ENCODE measurements around the gene CHD9NB.

The CHD9NB gene

GRCh38 chr16:53052519-53053501 is at the start of gene CHD9NB:
CHD9NB (minus strand) TSS chr16:53052897; CDS start chr16:53044158, 8,739 bp downstream.
- no peak for DNase-seq

DNA sequence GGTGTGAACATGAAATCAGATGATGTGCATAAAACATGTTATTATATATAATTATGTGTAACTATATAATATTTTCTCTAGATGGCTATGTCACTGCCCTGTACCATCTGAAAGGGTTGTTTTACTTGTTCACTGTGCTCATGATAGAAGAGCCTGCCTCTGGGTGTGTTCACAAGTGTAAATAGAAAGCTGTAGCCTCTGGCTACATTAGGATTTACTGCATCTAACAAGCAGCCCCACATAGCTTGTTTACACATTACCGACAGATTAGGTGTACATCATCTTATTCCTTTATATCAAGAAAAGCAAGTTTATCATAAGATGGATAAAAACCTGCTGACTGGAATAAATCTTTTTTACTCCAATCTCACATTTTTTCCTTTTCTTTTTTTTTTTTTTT is 48.2 kb upstream of the CHD9NB start:
- no peak for DNase-seq

DNA sequence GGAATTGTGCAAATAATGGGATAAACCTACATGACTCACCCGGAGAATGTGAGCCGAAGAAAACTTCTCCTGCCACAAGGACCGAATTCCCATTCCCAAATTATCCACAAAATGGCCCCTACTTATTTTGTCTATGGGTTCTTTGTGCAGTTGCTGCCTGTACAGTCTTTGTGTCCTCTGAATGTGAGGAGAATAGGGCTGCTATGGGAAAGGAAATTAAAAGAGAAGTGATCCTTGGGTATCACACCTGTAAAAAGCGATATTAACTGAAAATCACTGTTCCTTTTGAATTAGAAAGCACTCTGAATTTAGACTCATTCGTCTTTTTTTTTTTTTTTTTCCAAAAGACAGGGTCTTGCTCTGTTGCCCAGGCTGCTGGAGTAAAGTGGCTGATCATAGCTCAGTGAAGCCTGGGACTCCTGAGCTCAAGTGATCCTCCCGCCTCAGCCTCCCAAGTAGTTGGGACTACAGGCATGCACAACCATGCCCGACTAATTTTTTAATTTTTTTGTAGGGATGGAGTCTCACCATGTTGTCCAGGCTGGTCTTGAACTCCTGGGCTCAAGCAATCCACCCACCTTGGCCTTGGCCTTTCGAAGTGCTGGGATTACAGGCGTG is 47.5 kb upstream of the CHD9NB start:
- no peak for DNase-seq

GRCh38 chr16:53099318-53100130 is 46.8 kb upstream of the CHD9NB start:
- peak; percentile 55 to 57 for DNase-seq

- DNase-seq, result peak; percentile 45 to 75
Measured at GRCh38 chr16:53098526-53099317, 46.0 kb upstream of the CHD9NB start.

GRCh38 chr16:53097190-53097589 is 44.5 kb upstream of the CHD9NB start:
- no peak for DNase-seq

DNA sequence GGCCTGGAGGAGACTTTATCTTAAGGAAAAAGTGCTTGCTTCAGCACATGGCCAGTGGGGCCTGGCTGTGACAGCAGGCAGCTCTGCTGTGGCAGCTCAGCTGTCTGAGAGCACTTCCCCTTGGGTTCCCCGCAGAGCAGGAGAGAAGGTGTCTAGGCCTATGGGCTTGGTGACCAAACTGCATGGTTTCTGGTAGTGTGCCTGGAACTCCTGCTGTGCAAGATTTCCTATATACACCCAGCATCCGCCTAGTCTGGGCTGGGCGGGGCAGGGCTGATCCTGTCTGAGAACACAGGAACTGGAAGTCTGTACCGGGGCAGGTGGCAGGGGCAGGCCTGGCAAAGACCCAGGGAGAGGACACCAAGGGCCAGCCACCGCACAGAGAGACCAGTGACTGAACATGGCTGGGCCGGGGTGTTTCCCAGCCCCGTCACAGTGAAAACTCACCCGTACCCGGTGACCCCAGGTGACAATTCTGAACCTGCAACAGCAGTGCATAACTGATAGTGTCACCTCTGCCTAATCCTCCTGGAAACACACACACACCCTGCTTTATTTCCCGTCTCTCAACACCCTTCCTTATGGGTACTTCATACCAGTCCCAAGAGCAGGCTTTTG is 41.4 kb upstream of the CHD9NB start:
- DNase-seq, result peak; percentile 23 to 44

- DNase-seq, result no peak
Measured at GRCh38 chr16:53093162-53093744, 40.6 kb upstream of the CHD9NB start.

DNA sequence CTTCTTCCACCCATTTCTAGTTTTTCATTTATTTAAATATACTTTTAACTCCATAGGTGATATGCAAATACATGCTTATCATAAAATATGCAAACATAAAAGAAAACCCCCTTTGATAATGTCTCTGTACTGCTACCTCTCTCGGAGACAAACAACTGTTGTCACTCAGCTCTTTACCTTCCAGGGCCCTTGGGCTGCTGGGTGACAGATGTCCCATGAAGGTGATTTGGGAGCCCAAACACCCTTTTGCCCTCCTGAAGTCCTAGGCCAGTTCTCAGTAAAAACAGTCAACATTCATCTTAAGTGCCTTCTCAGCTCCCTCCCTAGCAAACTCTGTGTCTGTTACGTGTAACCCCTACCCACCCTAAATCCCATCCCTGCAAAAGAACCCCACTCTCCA is 39.6 kb upstream of the CHD9NB start:
- DNase-seq, result no peak

DNA sequence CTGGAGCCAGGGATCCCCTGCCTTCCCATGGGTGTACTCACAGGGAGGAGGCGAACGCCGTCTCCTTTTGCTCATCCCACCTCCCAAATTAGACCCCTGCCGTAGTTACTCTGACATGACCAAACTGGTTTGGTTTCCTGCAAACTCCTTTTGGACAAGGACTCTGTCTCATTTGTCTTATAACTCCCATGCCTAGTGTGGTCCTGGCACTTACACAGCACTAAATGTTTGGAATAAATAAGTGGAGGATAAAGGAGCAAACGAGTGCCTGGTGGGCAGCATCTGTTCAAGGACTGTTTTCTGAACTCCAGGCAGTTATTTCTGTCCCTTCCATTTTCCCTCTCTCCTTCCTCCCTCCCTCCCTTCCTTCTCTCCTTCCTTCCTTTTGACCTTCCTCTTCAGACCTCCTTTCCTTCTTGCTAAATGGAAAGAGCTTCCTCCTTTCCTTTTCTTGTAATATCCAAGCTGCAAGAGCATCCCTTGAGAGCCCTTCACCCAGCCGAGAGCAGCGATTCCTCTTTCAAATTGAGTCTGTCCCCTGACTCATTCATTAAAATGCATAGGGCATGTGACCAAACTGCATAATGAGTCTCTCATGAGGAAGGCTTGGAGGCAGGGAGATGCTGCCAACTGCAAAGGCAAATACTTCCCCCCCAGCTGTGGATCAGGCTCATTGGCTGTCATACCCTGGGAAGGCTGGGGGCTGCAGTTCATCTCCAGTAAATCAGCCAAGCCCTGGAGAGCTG is 38.9 kb upstream of the CHD9NB start:
- peak in 1 of 2 donors; percentile 45 for DNase-seq

GRCh38 chr16:53090591-53091411 is 38.1 kb upstream of the CHD9NB start:
- DNase-seq, result peak in 1 of 2 donors; percentile 41

GRCh38 chr16:53090286-53090590 is 37.5 kb upstream of the CHD9NB start:
- no peak for DNase-seq

DNA sequence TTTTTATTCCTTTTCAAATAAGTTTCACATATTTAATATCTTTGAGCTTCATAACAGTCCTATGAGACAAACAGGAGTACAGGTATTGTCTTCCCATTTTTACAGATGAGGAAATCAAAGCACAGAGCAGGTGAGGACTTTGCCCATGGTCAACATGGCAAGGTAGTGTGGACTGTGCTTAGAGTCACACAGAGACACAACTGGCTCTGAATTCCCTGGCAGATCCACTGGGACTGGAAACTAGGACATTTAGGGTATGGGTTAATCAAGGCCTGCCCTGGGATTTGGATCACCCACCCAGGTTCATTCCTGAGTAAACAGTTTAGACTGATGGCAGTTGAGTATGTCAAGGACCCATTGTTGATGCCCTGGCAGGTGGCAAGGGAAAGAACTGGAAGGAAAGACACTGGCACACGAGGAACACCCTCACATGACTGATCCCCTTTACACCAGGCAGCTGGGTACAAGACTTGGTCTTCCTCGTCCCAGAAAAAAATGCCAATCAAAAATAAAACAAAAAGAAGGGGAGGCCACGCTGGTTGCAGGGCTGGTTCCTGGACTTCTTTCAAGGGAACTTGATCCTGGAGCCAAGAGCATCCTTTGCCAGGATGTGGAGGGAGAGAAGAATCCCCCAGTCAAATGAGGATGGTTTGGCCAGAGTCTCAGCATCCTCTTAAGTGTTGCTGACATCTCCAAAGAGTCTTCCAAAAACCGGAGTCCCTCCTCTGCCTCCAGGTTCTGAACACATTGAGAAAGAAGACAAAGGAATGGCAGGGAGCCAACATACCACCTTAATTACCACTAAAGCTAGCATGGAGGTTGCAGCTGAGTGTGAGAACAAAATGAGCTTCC is 37.0 kb upstream of the CHD9NB start:
- no peak for DNase-seq

DNA sequence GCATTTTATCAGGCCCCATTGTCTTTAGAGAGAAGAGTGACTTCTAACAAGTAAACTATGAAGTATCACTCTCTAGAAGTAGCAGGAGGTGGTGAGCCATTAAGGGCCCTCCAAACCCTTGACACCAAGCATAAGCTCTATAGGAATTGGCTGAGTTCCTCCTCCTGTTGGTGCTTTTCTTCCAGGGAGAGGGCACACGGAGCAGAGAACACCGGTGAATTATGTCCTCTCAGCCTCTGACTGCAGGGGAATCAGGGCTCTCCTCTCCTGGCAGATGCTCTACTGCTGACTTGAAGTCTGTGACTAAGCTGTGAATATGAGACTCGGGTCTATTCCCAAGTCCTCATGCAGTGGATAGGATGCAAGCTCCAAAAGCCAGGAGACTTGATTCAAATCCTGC is 34.4 kb upstream of the CHD9NB start:
- DNase-seq, result no peak

- DNase-seq, result no peak
Measured at GRCh38 chr16:53085931-53086421, 33.3 kb upstream of the CHD9NB start.

- DNase-seq, result no peak
Measured at GRCh38 chr16:53085369-53085843, 32.7 kb upstream of the CHD9NB start.

- no peak for DNase-seq
Measured at GRCh38 chr16:53084746-53085334, 32.1 kb upstream of the CHD9NB start.

GRCh38 chr16:53084141-53084541 is 31.4 kb upstream of the CHD9NB start:
- DNase-seq, result no peak

Measured in CD4-positive, alpha-beta T cell treated with Interleukin-4 for 1 hour (primary cell).